Stimulated activated CD8-positive, alpha-beta memory T cell treated with anti-CD3 and anti-CD28 coated beads, Interleukin-7, amount 100 ng/mL, for 48 hours (primary cell): ENCODE results near the gene PPM1H.
"Not testable (repeated sequence)": the region's sequence is repeated elsewhere in the genome, so short reads cannot be mapped to it uniquely, and the experiment has no call there.

ENCODE experiments used
- DNase-seq, 2 donors: peaks; one replicate each; pipeline ENCODE4 v3.0.0-alpha.2; 2020; ENCODE audit warnings: low read depth in 1 of 2; ENCODE audit errors: extremely low read depth in 1 of 2

PPM1H gene

GRCh38 chr12:62934799-62935674, at the start of gene PPM1H:
TSS of gene PPM1H (minus strand) at chr12:62935150. CDS start at chr12:62934736, 414 bp downstream.
- peak; percentile 3 to 4 for DNase-seq

- DNase-seq, result no peak
These were observed 48.6 kb upstream of the PPM1H start for GRCh38 chr12:62983594-62983993.

- no peak for DNase-seq
These were observed 43.8 kb upstream of the PPM1H start for GRCh38 chr12:62978768-62979167.

GRCh38 chr12:62977883-62978282, 42.9 kb upstream of the PPM1H start:
- DNase-seq, result no peak

GRCh38 chr12:62977418-62977817, 42.5 kb upstream of the PPM1H start:
- DNase-seq, result no peak

DNA sequence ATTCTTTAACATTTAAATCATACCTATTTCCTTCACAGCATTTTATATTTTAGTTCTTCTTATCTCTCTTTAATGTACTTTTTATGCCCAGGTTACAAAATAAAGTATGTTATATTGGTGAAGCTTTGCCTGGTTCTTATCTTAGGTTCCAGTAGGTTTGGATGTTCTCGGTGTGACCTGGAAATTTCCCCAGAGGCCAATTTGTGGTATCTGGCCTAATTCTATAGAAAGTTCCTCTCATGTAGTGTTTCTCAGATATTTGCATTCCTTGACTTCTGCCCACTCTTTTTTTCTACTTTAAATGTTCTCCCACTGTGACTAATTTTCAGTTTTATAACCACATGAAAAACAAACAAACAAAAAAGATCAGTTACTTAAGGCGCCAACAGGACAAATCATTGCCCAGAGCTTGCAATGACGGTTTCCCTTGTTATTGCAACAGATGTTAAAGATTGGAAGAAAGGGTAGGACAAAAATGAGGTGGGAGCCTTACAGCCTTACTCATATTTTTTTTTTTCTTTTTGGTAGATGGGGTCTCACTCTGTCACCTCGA, 41.2 kb upstream of the PPM1H start:
- no peak for DNase-seq

GRCh38 chr12:62971769-62972525, 37.0 kb upstream of the PPM1H start:
- no peak for DNase-seq

DNA sequence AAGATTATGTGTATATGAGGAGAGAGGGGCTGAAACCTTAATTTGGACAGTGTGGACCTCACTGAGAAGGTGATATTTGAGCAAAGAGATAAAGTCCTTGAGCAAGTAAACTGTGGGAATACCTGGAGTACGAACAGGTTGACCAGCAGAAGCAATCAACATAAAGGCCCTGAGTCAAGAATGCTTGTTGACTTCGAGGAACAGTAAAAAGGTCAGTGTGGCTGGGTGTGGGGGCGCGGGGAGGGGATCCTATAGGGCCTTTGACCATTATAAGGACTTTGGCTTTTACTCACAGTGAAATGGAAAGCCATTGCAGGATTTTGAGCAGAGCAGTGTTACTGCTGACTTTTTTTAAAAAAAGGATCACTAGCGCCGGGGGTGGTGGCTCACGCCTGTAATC, 34.7 kb upstream of the PPM1H start:
- no peak for DNase-seq

DNA sequence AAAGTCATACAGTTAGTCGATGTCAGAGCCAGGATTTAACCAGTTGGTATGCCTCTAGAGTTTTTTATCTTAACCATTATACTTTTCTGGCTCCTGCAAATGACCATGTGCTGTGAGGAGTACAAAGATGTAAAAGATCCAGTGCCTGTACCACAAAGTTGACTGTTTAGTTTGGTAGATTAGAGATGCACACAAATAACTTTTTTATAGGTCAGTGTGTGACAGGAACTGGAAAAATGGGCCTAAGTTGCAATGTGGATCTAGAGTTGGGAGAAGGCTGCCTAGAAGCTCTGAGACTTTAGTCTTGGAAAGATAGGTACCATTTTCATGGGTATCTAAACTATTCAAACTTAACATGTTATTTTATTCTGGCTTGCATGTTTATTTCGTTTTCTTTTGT, 32.8 kb upstream of the PPM1H start:
- DNase-seq, result no peak

- no peak for DNase-seq
These were observed 32.1 kb upstream of the PPM1H start for GRCh38 chr12:62966990-62967506.

DNA sequence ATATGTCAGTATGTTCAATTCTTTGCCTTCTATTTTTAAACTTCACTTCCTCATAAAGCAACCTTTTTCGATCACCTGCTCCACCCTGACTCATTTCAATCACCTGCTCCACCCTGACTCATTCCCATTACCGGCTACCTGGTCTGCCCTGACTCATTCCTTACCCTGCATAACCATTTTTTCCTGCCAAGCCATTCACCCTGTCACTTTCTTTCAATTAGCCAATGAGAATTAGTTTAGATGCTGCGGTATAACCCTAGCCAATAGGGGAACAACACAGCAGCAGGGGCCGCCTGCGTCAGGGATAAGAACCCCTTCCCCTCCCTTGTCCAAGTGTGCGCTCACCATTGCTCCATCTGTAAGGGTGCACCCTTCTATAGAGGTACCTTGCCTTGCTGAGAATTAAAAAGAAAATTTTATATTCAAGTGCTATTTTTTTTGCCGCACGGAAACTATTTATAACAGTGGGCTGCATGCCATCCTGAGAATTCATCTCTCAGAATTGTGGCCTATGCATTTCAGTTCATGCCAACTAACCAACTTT, 31.6 kb upstream of the PPM1H start:
- DNase-seq, result not testable (repeated sequence)

- DNase-seq, result not testable (repeated sequence)
These were observed 30.8 kb upstream of the PPM1H start for GRCh38 chr12:62965700-62966099.

- not testable (repeated sequence) for DNase-seq
These were observed 30.3 kb upstream of the PPM1H start for GRCh38 chr12:62965242-62965641.

DNA sequence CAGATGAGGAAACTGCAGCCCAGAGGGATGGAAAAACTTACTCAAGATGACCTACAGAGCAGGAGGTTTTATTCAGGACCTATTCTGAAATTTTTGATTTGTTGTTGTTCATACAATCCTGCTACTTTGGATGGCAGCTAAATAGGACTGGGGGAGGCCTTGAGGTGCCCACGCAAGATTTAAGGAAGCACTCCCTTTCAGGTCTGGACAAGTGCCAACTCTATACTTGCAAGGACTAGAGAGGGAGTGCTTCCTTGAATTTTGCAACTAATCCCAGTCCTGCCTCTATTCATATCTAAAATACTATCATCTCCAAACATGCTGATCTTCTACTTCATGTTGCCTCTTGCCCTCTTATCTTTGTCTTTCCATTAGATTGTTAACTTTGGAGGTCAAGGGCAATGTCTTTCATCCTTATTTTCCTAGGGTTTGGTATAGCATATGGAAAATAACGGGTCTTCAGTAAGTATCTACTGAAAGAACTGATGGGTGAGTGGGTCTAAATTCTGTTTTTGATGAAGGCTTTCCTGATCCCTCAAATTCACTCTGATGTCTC, 28.6 kb upstream of the PPM1H start:
- no peak for DNase-seq

GRCh38 chr12:62960324-62960723, 25.4 kb upstream of the PPM1H start:
- DNase-seq, result no peak

DNA sequence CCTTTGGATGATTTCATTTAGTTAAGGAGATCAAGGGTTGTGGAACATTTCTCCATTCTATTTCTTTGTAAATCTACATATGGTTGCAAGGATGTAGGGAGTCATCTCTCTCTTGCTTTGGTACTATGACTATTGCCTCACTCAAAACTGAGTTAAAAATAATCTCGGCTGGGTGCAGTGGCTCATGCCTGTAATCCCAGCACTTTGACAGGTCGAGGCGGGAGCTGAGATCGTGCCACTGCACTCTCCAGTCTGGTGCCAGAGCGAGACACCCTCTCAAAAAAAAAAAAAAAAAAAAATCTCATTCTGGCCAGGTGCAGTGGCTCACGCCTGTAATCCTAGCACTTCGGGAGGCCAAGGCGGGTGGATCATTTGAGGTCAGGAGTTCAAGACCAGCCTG, 24.8 kb upstream of the PPM1H start:
- no peak for DNase-seq

- no peak for DNase-seq
These were observed 22.4 kb upstream of the PPM1H start for GRCh38 chr12:62957233-62957953.

- no peak for DNase-seq
These were observed 20.7 kb upstream of the PPM1H start for GRCh38 chr12:62955678-62956077.

GRCh38 chr12:62950317-62950716, 15.4 kb upstream of the PPM1H start:
- no peak for DNase-seq

DNA sequence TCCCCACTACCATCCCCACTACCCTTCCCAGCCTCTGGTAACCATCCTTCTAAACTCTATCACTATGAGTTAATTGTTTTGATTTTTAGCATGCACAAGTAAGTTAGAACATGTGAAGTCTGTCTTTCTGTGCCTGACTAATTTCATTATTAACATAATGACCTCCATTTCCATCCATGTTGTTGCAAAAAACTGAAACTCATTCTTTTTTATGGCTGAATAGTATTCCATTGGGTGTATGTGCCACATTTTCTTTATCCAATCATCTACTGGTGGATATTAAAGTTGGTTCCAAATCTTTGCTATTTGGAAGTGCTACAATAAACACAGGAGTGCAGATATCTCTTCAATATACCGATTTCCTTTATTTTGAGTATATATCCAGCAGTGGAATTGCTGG, 13.2 kb upstream of the PPM1H start:
- DNase-seq, result no peak
